Epithelial cell of proximal tubule (primary cell): ENCODE measurements around the gene CORO2B. TPM values are rescaled to one million over a fixed set of nuclear protein-coding genes. Genes with fewer than 3 reads are reported as not detected.

Experiments used
- DNase-seq: peaks from one replicate; pipeline ENCODE4 v3.0.0-alpha.2; 2011; ENCODE audit warnings: low read depth
- H3K4me3 ChIP-seq: 2 replicates; pipeline ENCODE4 v1.5.1; 2011; ENCODE audit warnings: low read depth, mild to moderate bottlenecking, low read length
- CTCF ChIP-seq: conservative IDR thresholded peaks from 2 replicates; pipeline ENCODE4 v1.5.1; 2012; ENCODE audit warnings: low read depth, mild to moderate bottlenecking, low read length
- total RNA-seq: library from RNA; depleted of rRNA; stranded (reverse); fragments of >200 nt; gene quantifications from 2 replicates; pipeline ENCODE4 v1.2.3, GENCODE V29; 2015

The CORO2B gene
- total RNA-seq, 1 donor from 2014 or later = 18.3 TPM

- no peak for DNase-seq
- no peak overlapping the region for H3K4me3 ChIP-seq
- TF ChIP-seq CTCF = no peak
Observed at GRCh38 chr15:68638953-68639515, 60.2 kb downstream of the CORO2B start.

- no peak for TF ChIP-seq CTCF
- H3K4me3 ChIP-seq = no peak overlapping the region
Observed at GRCh38 chr15:68639926-68640600, 61.3 kb downstream of the CORO2B start.

GRCh38 chr15:68640791-68641331 is 62.1 kb downstream of the CORO2B start:
- H3K4me3 ChIP-seq = no peak overlapping the region
- DNase-seq = no peak
- TF ChIP-seq CTCF = no peak

More at GRCh38 chr15:68639926-68640600, 61.3 kb downstream of the CORO2B start:
- no peak for DNase-seq

GRCh38 chr15:68641376-68641775 is 62.6 kb downstream of the CORO2B start:
- no peak for TF ChIP-seq CTCF
- no peak overlapping the region for H3K4me3 ChIP-seq
- no peak for DNase-seq

- no peak overlapping the region for H3K4me3 ChIP-seq
- DNase-seq = no peak
- TF ChIP-seq CTCF = no peak
Observed at GRCh38 chr15:68642491-68642845, 63.7 kb downstream of the CORO2B start.

GRCh38 chr15:68643216-68643830 is 64.5 kb downstream of the CORO2B start:
- no peak for TF ChIP-seq CTCF
- no peak overlapping the region for H3K4me3 ChIP-seq
- no peak for DNase-seq
